Superior temporal gyrus (tissue), 1 donor: ENCODE measurements around the gene EGLN2.
"Not testable (repeated sequence)": the region's sequence is repeated elsewhere in the genome, so short reads cannot be mapped to it uniquely, and the experiment has no call there.

Source experiments
- DNase-seq: peaks from one replicate; pipeline ENCODE4 v3.0.0-alpha.2; 2016; ENCODE audit errors: extremely low spot score

Gene EGLN2

DNA sequence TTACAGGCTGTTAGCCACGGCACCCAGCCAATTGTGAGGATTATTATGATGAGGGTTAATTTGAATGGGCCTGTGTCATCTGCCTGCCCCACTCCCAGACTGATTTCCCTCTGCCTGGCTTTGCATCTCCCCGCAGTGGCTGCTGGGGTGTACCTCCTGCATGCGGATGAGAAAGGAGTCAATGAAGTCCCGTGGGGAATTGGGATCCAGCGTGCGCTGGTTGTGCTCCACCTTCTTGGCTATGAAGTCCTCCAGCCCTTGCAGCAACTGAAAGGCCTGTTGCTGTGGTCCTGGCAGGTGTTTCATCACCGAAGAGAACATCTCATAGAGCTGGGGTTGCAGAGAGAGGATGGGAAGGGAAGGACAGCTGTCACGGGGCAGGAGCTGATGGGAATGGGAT, 47.7 kb downstream of the EGLN2 start:
- not testable (repeated sequence) for DNase-seq

DNA sequence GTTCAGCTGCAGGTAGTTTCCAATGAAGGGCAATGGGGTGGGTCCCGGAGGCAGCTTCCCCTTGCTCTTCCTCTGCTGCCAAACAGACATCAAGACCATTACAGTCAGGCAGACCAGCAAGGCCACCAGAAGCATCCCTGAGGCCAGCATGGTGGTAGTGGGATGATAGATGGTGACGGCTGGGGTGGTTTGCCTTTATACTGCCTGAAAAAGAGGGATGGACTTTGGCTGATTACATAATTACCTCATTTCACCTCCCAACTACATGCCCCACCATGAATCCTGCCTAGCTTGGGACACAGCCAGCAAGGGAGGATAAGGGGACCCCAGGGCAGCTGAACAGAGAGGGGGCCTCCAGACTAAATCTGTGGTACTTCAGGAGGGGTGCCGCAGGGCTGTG, 51.3 kb downstream of the EGLN2 start, which contains the start of gene CYP2A6:
CYP2A6 (minus strand) TSS at position 171 of the 400 bp plus-strand sequence; CDS start at position 150, 21 bp downstream.
- not testable (repeated sequence) for DNase-seq

DNA sequence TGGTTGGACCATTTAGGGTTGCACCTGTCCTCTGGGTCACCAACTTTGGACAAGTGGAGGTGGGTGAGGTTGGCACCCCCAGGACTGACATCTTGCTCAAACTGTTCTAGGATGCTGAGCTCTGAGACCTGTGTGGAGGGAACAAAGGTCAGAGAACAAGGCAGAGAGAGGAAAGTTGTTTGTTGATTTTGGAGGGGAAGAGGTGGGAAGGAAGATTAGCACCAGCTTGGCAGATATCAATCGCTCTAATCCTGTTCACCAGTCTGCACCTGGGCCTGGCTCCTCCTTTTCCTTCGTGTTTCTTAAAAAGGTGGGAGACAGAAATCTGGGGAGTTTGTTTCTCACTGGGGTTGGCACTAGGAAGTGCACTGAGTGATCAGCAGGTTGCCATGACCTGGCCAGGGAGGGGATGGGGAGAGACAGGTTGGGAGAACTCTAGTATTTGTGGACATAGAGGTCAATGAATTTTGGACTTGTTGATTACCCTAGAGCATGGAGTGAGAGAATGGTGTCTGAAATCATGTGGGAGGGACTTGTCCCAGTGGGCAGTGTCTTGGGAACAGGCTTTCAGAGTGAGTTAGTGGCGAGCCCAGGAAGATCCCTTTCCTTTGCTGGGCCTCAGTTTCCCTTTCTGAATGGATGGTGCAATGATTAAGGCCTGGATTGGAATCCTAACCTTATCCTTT, 53.6 kb downstream of the EGLN2 start:
- DNase-seq: not testable (repeated sequence)
